Neural cell (in vitro differentiated cells): ENCODE measurements around the gene OGN.

Source experiments
- EP300 ChIP-seq: fragments of 450-650 bp; conservative IDR thresholded peaks from 2 replicates; pipeline ENCODE4 v1.6.1; 2014; ENCODE audit warnings: antibody characterized with exemption, mild to moderate bottlenecking, moderate library complexity; ENCODE audit not compliant: poor library complexity, severe bottlenecking
- POLR2AphosphoS5 ChIP-seq: IDR thresholded peaks from 2 replicates; pipeline ENCODE4 v1.6.1; 2012
- SMC3 ChIP-seq: fragments of 450-650 bp; conservative IDR thresholded peaks from 2 replicates; pipeline ENCODE4 v1.6.1; 2014; ENCODE audit warnings: antibody characterized with exemption, mild to moderate bottlenecking, moderate library complexity; ENCODE audit not compliant: poor library complexity
- TF ChIP-seq, protein P1 (sequence below): fragments of 450-650 bp; IDR thresholded peaks from 2 replicates; pipeline ENCODE4 v1.5.1; 2014; ENCODE audit warnings: antibody characterized with exemption, mild to moderate bottlenecking, moderate library complexity; ENCODE audit not compliant: poor library complexity, severe bottlenecking
- TF ChIP-seq, protein P2 (sequence below): IDR thresholded peaks from 2 replicates; pipeline ENCODE4 v1.6.1; 2012; ENCODE audit warnings: borderline replicate concordance

DNA sequence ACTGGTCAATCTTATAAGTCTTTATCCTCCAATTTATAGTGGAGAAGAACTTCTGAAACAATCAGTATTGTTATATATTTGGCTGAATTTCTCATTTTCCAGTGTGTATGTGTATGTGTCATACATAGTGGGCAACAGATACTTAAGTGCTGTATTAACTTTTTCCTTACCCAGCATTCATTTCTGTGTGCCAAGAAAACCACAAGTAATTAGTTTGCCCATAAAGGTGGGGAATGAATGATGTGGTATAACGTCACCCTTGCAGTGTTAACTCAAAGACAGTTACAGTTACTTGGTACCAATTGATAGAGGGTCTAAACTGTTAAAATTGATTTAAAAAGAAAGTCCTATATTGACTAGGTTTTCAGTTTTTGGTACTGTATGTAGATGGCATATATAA is 2.0 kb downstream of the OGN start:
- TF ChIP-seq, protein P1, sequence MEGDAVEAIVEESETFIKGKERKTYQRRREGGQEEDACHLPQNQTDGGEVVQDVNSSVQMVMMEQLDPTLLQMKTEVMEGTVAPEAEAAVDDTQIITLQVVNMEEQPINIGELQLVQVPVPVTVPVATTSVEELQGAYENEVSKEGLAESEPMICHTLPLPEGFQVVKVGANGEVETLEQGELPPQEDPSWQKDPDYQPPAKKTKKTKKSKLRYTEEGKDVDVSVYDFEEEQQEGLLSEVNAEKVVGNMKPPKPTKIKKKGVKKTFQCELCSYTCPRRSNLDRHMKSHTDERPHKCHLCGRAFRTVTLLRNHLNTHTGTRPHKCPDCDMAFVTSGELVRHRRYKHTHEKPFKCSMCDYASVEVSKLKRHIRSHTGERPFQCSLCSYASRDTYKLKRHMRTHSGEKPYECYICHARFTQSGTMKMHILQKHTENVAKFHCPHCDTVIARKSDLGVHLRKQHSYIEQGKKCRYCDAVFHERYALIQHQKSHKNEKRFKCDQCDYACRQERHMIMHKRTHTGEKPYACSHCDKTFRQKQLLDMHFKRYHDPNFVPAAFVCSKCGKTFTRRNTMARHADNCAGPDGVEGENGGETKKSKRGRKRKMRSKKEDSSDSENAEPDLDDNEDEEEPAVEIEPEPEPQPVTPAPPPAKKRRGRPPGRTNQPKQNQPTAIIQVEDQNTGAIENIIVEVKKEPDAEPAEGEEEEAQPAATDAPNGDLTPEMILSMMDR, result no peak
- TF ChIP-seq POLR2AphosphoS5 (no peak), SMC3 (no peak), EP300 (no peak)
- TF ChIP-seq, protein P2, sequence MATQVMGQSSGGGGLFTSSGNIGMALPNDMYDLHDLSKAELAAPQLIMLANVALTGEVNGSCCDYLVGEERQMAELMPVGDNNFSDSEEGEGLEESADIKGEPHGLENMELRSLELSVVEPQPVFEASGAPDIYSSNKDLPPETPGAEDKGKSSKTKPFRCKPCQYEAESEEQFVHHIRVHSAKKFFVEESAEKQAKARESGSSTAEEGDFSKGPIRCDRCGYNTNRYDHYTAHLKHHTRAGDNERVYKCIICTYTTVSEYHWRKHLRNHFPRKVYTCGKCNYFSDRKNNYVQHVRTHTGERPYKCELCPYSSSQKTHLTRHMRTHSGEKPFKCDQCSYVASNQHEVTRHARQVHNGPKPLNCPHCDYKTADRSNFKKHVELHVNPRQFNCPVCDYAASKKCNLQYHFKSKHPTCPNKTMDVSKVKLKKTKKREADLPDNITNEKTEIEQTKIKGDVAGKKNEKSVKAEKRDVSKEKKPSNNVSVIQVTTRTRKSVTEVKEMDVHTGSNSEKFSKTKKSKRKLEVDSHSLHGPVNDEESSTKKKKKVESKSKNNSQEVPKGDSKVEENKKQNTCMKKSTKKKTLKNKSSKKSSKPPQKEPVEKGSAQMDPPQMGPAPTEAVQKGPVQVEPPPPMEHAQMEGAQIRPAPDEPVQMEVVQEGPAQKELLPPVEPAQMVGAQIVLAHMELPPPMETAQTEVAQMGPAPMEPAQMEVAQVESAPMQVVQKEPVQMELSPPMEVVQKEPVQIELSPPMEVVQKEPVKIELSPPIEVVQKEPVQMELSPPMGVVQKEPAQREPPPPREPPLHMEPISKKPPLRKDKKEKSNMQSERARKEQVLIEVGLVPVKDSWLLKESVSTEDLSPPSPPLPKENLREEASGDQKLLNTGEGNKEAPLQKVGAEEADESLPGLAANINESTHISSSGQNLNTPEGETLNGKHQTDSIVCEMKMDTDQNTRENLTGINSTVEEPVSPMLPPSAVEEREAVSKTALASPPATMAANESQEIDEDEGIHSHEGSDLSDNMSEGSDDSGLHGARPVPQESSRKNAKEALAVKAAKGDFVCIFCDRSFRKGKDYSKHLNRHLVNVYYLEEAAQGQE, result no peak
